GM12878 (cell line): ENCODE measurements around the gene ZNF532. TPM values are rescaled to one million over a fixed set of nuclear protein-coding genes. Genes with fewer than 3 reads are reported as not detected.

Experiments used
- ATF2 ChIP-seq: IDR thresholded peaks from 2 replicates; pipeline ENCODE4 v1.6.1; 2012; ENCODE audit warnings: low read length, inconsistent platforms
- CBFB ChIP-seq: IDR thresholded peaks from 2 replicates; pipeline ENCODE4 v1.6.1; 2016; ENCODE audit warnings: antibody characterized with exemption, low read depth
- MYB ChIP-seq: fragments of 150-350 bp; IDR thresholded peaks from 2 replicates; pipeline ENCODE4 v1.6.1; 2014; ENCODE audit warnings: mild to moderate bottlenecking, low read depth, low read length, borderline replicate concordance
- STAT1 ChIP-seq: fragments of 450-650 bp; conservative IDR thresholded peaks from 2 replicates; pipeline ENCODE4 v1.6.1; 2014; ENCODE audit warnings: antibody characterized with exemption, mild to moderate bottlenecking
- SUZ12 ChIP-seq: fragments of 200-600 bp; sonication (generic); IDR thresholded peaks from one replicate; pipeline ENCODE4 v1.6.1; 2018; ENCODE audit warnings: antibody characterized with exemption, mild to moderate bottlenecking; ENCODE audit not compliant: unreplicated experiment
- ZBTB4 ChIP-seq: fragments of 450-650 bp; formaldehyde crosslinking; IDR thresholded peaks from 2 replicates; pipeline ENCODE4 v1.4.0; 2022; ENCODE audit warnings: mild to moderate bottlenecking, moderate library complexity
- ZNF592 ChIP-seq: fragments of 450-650 bp; IDR thresholded peaks from 2 replicates; pipeline ENCODE4 v1.6.1; 2017; ENCODE audit warnings: mild to moderate bottlenecking, moderate library complexity
- ZNF687 ChIP-seq: fragments of 450-650 bp; IDR thresholded peaks from 2 replicates; pipeline ENCODE4 v1.6.1; 2017; ENCODE audit warnings: mild to moderate bottlenecking, moderate library complexity
- polyA plus RNA-seq, 11 experiments: library from polyadenylated mRNA; depleted of rRNA in 4 of 11; unstranded in 6 of 11; stranded (reverse) in 5 of 11; fragments of >200 nt; fragmentation: Nextera tagmentation in 4 of 11; fragmentation: Illumina TruSeq in 1 of 11; extraction: Ambion mirVana in 4 of 11; extraction: Trizol in 1 of 11; gene quantifications; 1 replicate in 1 of 11; 2 replicates in 10 of 11; pipeline versions ENCODE4 v1.2.1 to v1.2.3, GENCODE V29; 2011 to 2016; ENCODE audit warnings: inconsistent platforms in 2 of 11, missing spikeins in 2 of 11, low read depth in 1 of 11
- total RNA-seq, 4 experiments: library from RNA; depleted of rRNA in 3 of 4; stranded (reverse); fragments of >200 nt in 3 of 4; fragmentation: Illumina TruSeq in 1 of 4; extraction: Trizol in 1 of 4; gene quantifications; 2 replicates each; pipeline versions ENCODE4 v1.2.1 to v1.2.3, GENCODE V29; 2013 to 2021
- TF ChIP-seq, protein P1 (sequence below): fragments of 450-650 bp; formaldehyde crosslinking; IDR thresholded peaks from 2 replicates; pipeline ENCODE4 v1.4.0; 2020; ENCODE audit warnings: mild to moderate bottlenecking, moderate library complexity

Gene ZNF532
- total and polyA plus RNA-seq, 10 of the 15 experiments (the other 5 are each of a cell fraction or from before 2014, with no cell fraction given): 0.44 to 3.4 (median 1.4) TPM

DNA sequence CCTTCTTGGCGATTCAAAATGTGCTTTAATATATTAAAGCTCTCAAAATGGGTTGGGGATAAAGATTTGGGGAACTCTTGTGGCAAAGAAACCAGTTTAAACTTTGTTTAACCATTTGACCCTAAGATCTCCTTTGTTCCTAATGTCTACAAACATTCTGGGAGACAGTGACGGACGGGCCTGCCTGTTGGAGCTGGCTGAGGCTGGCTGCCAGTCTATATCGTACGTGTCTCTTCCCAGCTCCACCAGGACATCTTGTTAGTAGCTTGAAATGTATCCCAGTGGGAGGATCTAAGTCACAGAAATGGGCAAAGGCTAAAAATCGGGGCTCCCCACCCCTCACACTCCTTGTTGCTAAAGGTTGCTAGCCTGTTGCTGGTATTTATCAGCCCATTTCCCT, 30.7 kb downstream of the ZNF532 start (continued):
- TF ChIP-seq ZBTB4 (CRISPR knock-in tag): no peak
- TF ChIP-seq SUZ12: no peak
- no peak for TF ChIP-seq CBFB
- TF ChIP-seq, protein P1, sequence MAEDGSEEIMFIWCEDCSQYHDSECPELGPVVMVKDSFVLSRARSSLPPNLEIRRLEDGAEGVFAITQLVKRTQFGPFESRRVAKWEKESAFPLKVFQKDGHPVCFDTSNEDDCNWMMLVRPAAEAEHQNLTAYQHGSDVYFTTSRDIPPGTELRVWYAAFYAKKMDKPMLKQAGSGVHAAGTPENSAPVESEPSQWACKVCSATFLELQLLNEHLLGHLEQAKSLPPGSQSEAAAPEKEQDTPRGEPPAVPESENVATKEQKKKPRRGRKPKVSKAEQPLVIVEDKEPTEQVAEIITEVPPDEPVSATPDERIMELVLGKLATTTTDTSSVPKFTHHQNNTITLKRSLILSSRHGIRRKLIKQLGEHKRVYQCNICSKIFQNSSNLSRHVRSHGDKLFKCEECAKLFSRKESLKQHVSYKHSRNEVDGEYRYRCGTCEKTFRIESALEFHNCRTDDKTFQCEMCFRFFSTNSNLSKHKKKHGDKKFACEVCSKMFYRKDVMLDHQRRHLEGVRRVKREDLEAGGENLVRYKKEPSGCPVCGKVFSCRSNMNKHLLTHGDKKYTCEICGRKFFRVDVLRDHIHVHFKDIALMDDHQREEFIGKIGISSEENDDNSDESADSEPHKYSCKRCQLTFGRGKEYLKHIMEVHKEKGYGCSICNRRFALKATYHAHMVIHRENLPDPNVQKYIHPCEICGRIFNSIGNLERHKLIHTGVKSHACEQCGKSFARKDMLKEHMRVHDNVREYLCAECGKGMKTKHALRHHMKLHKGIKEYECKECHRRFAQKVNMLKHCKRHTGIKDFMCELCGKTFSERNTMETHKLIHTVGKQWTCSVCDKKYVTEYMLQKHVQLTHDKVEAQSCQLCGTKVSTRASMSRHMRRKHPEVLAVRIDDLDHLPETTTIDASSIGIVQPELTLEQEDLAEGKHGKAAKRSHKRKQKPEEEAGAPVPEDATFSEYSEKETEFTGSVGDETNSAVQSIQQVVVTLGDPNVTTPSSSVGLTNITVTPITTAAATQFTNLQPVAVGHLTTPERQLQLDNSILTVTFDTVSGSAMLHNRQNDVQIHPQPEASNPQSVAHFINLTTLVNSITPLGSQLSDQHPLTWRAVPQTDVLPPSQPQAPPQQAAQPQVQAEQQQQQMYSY (CRISPR knock-in tag): no peak
- TF ChIP-seq MYB: no peak
- no peak for TF ChIP-seq STAT1
- TF ChIP-seq ZNF687: no peak
- no peak for TF ChIP-seq ZNF592
- no peak for TF ChIP-seq ATF2
